ENCODE measurements around the gene MOB3B.

The MOB3B gene

DNA sequence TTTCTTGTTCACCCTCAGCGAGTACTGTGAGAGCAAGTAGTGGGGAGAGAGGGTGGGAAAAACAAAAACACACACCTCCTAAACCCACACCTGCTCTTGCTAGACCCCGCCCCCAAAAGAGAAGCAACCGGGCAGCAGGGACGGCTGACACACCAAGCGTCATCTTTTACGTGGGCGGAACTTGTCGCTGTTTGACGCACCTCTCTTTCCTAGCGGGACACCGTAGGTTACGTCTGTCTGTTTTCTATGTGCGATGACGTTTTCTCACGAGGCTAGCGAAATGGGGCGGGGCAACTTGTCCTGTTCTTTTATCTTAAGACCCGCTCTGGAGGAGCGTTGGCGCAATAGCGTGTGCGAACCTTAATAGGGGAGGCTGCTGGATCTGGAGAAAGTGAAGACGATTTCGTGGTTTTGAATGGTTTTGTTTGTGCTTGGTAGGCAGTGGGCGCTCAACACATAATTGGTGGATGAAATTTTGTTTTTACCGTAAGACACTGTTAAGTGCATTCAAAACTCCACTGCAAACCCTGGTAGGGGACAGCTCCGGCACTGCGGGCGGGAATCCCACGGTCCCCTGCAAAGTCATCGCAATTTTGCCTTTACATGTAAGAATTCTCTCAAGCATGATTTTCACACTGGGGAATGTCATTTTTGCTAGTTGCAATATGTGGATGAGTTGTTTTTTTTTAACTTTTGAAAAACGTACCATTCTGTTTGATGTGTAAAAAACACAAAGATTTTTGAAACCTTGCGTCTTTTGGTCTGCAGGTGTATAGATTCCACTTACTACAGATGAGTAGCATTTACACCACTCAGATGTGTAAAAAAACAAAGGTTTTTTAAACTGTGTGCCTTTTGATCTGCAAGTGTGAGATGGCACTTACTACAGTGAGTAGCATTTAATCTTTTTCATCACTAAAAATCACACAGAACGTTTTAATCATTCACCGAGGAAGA is 44.3 kb upstream of the MOB3B start (continued):
- TF ChIP-seq, protein P1, sequence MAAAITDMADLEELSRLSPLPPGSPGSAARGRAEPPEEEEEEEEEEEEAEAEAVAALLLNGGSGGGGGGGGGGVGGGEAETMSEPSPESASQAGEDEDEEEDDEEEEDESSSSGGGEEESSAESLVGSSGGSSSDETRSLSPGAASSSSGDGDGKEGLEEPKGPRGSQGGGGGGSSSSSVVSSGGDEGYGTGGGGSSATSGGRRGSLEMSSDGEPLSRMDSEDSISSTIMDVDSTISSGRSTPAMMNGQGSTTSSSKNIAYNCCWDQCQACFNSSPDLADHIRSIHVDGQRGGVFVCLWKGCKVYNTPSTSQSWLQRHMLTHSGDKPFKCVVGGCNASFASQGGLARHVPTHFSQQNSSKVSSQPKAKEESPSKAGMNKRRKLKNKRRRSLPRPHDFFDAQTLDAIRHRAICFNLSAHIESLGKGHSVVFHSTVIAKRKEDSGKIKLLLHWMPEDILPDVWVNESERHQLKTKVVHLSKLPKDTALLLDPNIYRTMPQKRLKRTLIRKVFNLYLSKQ (tag by site-specific recombination; IDR thresholded peaks at IDR 0.05; ENCODE audit: borderline replicate concordance) = no peak
- TF ChIP-seq ZNF707 (tag by site-specific recombination; IDR thresholded peaks at IDR 0.05) = no peak
- TF ChIP-seq, protein P2, sequence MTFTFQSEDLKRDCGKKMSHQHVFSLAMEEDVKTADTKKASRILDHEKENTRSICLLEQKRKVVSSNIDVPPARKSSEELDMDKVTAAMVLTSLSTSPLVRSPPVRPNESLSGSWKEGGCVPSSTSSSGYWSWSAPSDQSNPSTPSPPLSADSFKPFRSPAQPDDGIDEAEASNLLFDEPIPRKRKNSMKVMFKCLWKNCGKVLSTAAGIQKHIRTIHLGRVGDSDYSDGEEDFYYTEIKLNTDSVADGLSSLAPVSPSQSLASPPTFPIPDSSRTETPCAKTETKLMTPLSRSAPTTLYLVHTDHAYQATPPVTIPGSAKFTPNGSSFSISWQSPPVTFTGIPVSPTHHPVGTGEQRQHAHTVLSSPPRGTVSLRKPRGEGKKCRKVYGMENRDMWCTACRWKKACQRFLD (tag by site-specific recombination; IDR thresholded peaks at IDR 0.05) = no peak
- TF ChIP-seq MEIS1 (CRISPR knock-in tag; IDR thresholded peaks at IDR 0.05; ENCODE audit: borderline replicate concordance) = no peak
- no peak for TF ChIP-seq ZNF302 (tag by site-specific recombination; IDR thresholded peaks at IDR 0.05; ENCODE audit: low read depth)
- no peak for TF ChIP-seq ZNF791 (tag by site-specific recombination; IDR thresholded peaks at IDR 0.05)
- no peak for TF ChIP-seq ZNF19 (tag by site-specific recombination; IDR thresholded peaks at IDR 0.05; ENCODE audit: low read depth)
- TF ChIP-seq ZBTB7A (tag by site-specific recombination; IDR thresholded peaks at IDR 0.05; ENCODE audit: low read depth) = no peak
- TF ChIP-seq MZF1 (tag by site-specific recombination; IDR thresholded peaks at IDR 0.05; ENCODE audit: borderline replicate concordance) = no peak; the same call in 1 of the 2 replicates
- 0 out of 2 replicates have a peak, but pooled peaks have one; percentile 17 for TF ChIP-seq ZNF558 (tag by site-specific recombination; IDR thresholded peaks at IDR 0.05)
- no peak for TF ChIP-seq ZNF571 (tag by site-specific recombination; IDR thresholded peaks at IDR 0.05)
- TF ChIP-seq ZNF521 (tag by site-specific recombination; IDR thresholded peaks at IDR 0.05) = no peak
- no peak for TF ChIP-seq REPIN1 (tag by site-specific recombination; IDR thresholded peaks at IDR 0.05; ENCODE audit: low read depth)
- TF ChIP-seq, protein P3, sequence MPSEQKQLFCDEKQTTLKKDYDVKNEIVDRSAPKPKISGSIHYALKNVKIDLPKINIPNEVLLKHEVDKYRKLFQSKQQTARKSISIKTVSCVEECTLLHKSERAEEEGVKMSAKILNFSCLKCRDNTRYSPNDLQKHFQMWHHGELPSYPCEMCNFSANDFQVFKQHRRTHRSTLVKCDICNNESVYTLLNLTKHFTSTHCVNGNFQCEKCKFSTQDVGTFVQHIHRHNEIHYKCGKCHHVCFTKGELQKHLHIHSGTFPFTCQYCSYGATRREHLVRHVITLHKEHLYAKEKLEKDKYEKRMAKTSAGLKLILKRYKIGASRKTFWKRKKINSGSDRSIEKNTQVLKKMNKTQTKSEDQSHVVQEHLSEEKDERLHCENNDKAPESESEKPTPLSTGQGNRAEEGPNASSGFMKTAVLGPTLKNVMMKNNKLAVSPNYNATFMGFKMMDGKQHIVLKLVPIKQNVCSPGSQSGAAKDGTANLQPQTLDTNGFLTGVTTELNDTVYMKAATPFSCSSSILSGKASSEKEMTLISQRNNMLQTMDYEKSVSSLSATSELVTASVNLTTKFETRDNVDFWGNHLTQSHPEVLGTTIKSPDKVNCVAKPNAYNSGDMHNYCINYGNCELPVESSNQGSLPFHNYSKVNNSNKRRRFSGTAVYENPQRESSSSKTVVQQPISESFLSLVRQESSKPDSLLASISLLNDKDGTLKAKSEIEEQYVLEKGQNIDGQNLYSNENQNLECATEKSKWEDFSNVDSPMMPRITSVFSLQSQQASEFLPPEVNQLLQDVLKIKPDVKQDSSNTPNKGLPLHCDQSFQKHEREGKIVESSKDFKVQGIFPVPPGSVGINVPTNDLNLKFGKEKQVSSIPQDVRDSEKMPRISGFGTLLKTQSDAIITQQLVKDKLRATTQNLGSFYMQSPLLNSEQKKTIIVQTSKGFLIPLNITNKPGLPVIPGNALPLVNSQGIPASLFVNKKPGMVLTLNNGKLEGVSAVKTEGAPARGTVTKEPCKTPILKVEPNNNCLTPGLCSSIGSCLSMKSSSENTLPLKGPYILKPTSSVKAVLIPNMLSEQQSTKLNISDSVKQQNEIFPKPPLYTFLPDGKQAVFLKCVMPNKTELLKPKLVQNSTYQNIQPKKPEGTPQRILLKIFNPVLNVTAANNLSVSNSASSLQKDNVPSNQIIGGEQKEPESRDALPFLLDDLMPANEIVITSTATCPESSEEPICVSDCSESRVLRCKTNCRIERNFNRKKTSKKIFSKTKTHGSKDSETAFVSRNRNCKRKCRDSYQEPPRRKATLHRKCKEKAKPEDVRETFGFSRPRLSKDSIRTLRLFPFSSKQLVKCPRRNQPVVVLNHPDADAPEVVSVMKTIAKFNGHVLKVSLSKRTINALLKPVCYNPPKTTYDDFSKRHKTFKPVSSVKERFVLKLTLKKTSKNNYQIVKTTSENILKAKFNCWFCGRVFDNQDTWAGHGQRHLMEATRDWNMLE (tag by site-specific recombination; conservative IDR thresholded peaks at IDR 0.05; ENCODE audit: low read depth) = 0 out of 2 replicates have a peak, but pooled peaks have one; percentile 27
- TF ChIP-seq ZNF223 (tag by site-specific recombination; IDR thresholded peaks at IDR 0.05) = no peak
- no peak for TF ChIP-seq ZNF658 (tag by site-specific recombination; IDR thresholded peaks at IDR 0.05)
- peak; percentile 78 for TF ChIP-seq SP2 (tag by site-specific recombination; IDR thresholded peaks at IDR 0.05)
- TF ChIP-seq, protein P4, sequence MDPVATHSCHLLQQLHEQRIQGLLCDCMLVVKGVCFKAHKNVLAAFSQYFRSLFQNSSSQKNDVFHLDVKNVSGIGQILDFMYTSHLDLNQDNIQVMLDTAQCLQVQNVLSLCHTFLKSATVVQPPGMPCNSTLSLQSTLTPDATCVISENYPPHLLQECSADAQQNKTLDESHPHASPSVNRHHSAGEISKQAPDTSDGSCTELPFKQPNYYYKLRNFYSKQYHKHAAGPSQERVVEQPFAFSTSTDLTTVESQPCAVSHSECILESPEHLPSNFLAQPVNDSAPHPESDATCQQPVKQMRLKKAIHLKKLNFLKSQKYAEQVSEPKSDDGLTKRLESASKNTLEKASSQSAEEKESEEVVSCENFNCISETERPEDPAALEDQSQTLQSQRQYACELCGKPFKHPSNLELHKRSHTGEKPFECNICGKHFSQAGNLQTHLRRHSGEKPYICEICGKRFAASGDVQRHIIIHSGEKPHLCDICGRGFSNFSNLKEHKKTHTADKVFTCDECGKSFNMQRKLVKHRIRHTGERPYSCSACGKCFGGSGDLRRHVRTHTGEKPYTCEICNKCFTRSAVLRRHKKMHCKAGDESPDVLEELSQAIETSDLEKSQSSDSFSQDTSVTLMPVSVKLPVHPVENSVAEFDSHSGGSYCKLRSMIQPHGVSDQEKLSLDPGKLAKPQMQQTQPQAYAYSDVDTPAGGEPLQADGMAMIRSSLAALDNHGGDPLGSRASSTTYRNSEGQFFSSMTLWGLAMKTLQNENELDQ (tag by site-specific recombination; IDR thresholded peaks at IDR 0.05; ENCODE audit: low read depth) = no peak
- TF ChIP-seq ZNF140 (tag by site-specific recombination; IDR thresholded peaks at IDR 0.05) = no peak
- peak; percentile 37; the same call in 1 of the 2 replicates for TF ChIP-seq ZFP69B (tag by site-specific recombination; IDR thresholded peaks at IDR 0.05)
- TF ChIP-seq ZNF146 (tag by site-specific recombination; IDR thresholded peaks at IDR 0.05) = no peak
- no peak for TF ChIP-seq ZNF830 (tag by site-specific recombination; IDR thresholded peaks at IDR 0.05; ENCODE audit: low read depth)
- TF ChIP-seq ZNF514 (tag by site-specific recombination; IDR thresholded peaks at IDR 0.05) = no peak
- TF ChIP-seq ZNF311 (tag by site-specific recombination; IDR thresholded peaks at IDR 0.05; ENCODE audit: borderline replicate concordance) = no peak
- TF ChIP-seq GLI4 (tag by site-specific recombination; IDR thresholded peaks at IDR 0.05) = no peak
- no peak for TF ChIP-seq ZNF654 (tag by site-specific recombination; IDR thresholded peaks at IDR 0.05; ENCODE audit: low read depth)
- no peak for TF ChIP-seq ZSCAN30 (tag by site-specific recombination; IDR thresholded peaks at IDR 0.05)
- peak; percentile 52 for TF ChIP-seq ZNF341 (tag by site-specific recombination; IDR thresholded peaks at IDR 0.05; ENCODE audit: low read depth)
- TF ChIP-seq, protein P5, sequence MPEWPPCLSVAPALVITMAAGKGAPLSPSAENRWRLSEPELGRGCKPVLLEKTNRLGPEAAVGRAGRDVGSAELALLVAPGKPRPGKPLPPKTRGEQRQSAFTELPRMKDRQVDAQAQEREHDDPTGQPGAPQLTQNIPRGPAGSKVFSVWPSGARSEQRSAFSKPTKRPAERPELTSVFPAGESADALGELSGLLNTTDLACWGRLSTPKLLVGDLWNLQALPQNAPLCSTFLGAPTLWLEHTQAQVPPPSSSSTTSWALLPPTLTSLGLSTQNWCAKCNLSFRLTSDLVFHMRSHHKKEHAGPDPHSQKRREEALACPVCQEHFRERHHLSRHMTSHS (tag by site-specific recombination; IDR thresholded peaks at IDR 0.05) = no peak

Data from HEK293 (cell line).